Peyer's patch (tissue), 4 donors: Measurements from ENCODE around the gene RTTN.

Source experiments
- CTCF ChIP-seq, 6 experiments: fragments of 450-650 bp in 4 of 6; fragments of 200-600 bp in 2 of 6; sonication (generic) in 1 of 6; IDR thresholded peaks; one replicate each; pipeline ENCODE4 v1.5.1; 2017 to 2019; ENCODE audit warnings: antibody characterized with exemption in 6 of 6, mild to moderate bottlenecking in 3 of 6, moderate library complexity in 1 of 6
- POLR2A ChIP-seq, 2 donors: fragments of 450-650 bp; IDR thresholded peaks; one replicate each; pipeline ENCODE4 v1.5.1; 2017; ENCODE audit warnings: antibody characterized with exemption in 2 of 2, mild to moderate bottlenecking in 2 of 2, moderate library complexity in 2 of 2

GRCh38 chr18:70149616-70150301 is 55.7 kb downstream of the RTTN start:
- TF ChIP-seq POLR2A (IDR thresholded peaks at IDR 0.05) (no peak), CTCF (IDR thresholded peaks at IDR 0.05) (no peak)
